C4-2B (cell line): ENCODE measurements around the gene VSTM2A.

Experiments
- CTCF ChIP-seq: fragments of 450-650 bp; conservative IDR thresholded peaks from 2 replicates; pipeline ENCODE4 v1.5.1; 2017; ENCODE audit warnings: mild to moderate bottlenecking
- ZFX ChIP-seq: fragments of 450-650 bp; IDR thresholded peaks from 2 replicates; pipeline ENCODE4 v1.6.1; 2017

GRCh38 chr7:54538122-54538521 is 4.1 kb upstream of the VSTM2A start:
- TF ChIP-seq CTCF (no peak), ZFX (no peak)
